Measurements from ENCODE around the gene HCN2.

Gene HCN2

GRCh38 chr19:555474-555808 lies 34.2 kb upstream of the HCN2 start:
- H3K27ac ChIP-seq (ENCODE audit: low read length), result no peak overlapping the region
- H3K4me3 ChIP-seq (ENCODE audit: low read length in 2 of 2), result no peak overlapping the region
- no peaks in the 10 kb centered on the region for H3K9me3 ChIP-seq (ENCODE audit: control insufficient read depth in 2 of 2, low read length in 2 of 2)
- peaks cover 7% of the 10 kb centered on the region for H3K4me1 ChIP-seq (ENCODE audit: control insufficient read depth, insufficient read depth, low read length)
- no peak overlapping the region for H3K9ac ChIP-seq (ENCODE audit: low read length in 2 of 2)
- H3K36me3 ChIP-seq (ENCODE audit: control insufficient read depth in 2 of 2, insufficient read depth in 2 of 2, low read length in 2 of 2), result no peaks in the 10 kb centered on the region
- H3K27me3 ChIP-seq (ENCODE audit: control insufficient read depth in 1 of 2, insufficient read depth in 2 of 2, low read length in 2 of 2), result no peaks in the 10 kb centered on the region

- H3K36me3 ChIP-seq (ENCODE audit: control insufficient read depth in 2 of 2, insufficient read depth in 2 of 2, low read length in 2 of 2), result no peaks in the 10 kb centered on the region
- no peaks in the 10 kb centered on the region for H3K9me3 ChIP-seq (ENCODE audit: control insufficient read depth in 2 of 2, low read length in 2 of 2)
- peaks cover 5% of the 10 kb centered on the region for H3K4me1 ChIP-seq (ENCODE audit: control insufficient read depth, insufficient read depth, low read length)
- no peak overlapping the region for H3K9ac ChIP-seq (ENCODE audit: low read length in 2 of 2)
- H3K27ac ChIP-seq (ENCODE audit: low read length), result no peak overlapping the region
- H3K27me3 ChIP-seq (ENCODE audit: control insufficient read depth in 1 of 2, insufficient read depth in 2 of 2, low read length in 2 of 2), result no peaks in the 10 kb centered on the region
- no peak overlapping the region for H3K4me3 ChIP-seq (ENCODE audit: low read length in 2 of 2)
These were observed 32.9 kb upstream of the HCN2 start for GRCh38 chr19:556611-557382.

GRCh38 chr19:558770-559439 lies 30.8 kb upstream of the HCN2 start:
- no peak overlapping the region for H3K9ac ChIP-seq (ENCODE audit: low read length in 2 of 2)
- H3K36me3 ChIP-seq (ENCODE audit: control insufficient read depth in 2 of 2, insufficient read depth in 2 of 2, low read length in 2 of 2), result no peaks in the 10 kb centered on the region
- H3K27ac ChIP-seq (ENCODE audit: low read length), result no peak overlapping the region
- H3K27me3 ChIP-seq (ENCODE audit: control insufficient read depth in 1 of 2, insufficient read depth in 2 of 2, low read length in 2 of 2), result no peaks in the 10 kb centered on the region
- H3K9me3 ChIP-seq (ENCODE audit: control insufficient read depth in 2 of 2, low read length in 2 of 2), result no peaks in the 10 kb centered on the region
- H3K4me1 ChIP-seq (ENCODE audit: control insufficient read depth, insufficient read depth, low read length), result peaks cover 5% of the 10 kb centered on the region
- H3K4me3 ChIP-seq (ENCODE audit: low read length in 2 of 2), result no peak overlapping the region

- Histone ChIP-seq H3K27me3 (ENCODE audit: control insufficient read depth in 1 of 2, insufficient read depth in 2 of 2, low read length in 2 of 2) (no peaks in the 10 kb centered on the region), H3K27ac (ENCODE audit: low read length) (no peak overlapping the region), H3K9me3 (ENCODE audit: control insufficient read depth in 2 of 2, low read length in 2 of 2) (no peaks in the 10 kb centered on the region), H3K36me3 (ENCODE audit: control insufficient read depth in 2 of 2, insufficient read depth in 2 of 2, low read length in 2 of 2) (no peaks in the 10 kb centered on the region), H3K9ac (ENCODE audit: low read length in 2 of 2) (no peak overlapping the region), H3K4me3 (ENCODE audit: low read length in 2 of 2) (no peak overlapping the region), H3K4me1 (ENCODE audit: control insufficient read depth, insufficient read depth, low read length) (peaks cover 5% of the 10 kb centered on the region)
These were observed 29.6 kb upstream of the HCN2 start for GRCh38 chr19:560121-560520.

DNA sequence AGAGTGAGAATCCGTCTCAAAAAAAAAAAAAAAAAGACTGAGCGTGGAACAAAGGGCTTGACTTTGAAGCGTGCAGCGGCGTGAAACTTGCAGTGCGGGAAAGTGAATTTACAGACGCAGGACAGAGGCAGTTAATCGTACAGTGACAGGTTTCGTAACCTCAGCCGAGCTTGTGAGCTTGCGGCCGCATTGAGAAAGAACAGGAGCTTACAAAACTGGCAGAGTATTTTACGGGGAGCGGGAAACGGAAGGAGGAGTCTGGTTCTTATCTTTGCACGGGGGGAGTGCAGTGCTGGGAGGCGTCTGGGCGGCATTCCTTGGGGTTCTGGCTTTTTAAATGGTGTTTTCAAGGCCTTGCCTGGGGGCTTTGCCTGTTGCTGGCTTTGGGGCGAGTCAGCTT lies 23.3 kb upstream of the HCN2 start:
- H3K4me3 ChIP-seq (ENCODE audit: low read length in 2 of 2), result peak overlapping the region in 1 of 2 donors; percentile 29
- H3K4me1 ChIP-seq (ENCODE audit: control insufficient read depth, insufficient read depth, low read length), result peaks cover 16% of the 10 kb centered on the region
- H3K36me3 ChIP-seq (ENCODE audit: control insufficient read depth in 2 of 2, insufficient read depth in 2 of 2, low read length in 2 of 2), result no peaks in the 10 kb centered on the region
- peak overlapping the region; percentile 62 for H3K27ac ChIP-seq (ENCODE audit: low read length)
- H3K9ac ChIP-seq (ENCODE audit: low read length in 2 of 2), result peak overlapping the region in 1 of 2 donors; percentile 31
- no peaks in the 10 kb centered on the region for H3K9me3 ChIP-seq (ENCODE audit: control insufficient read depth in 2 of 2, low read length in 2 of 2)
- H3K27me3 ChIP-seq (ENCODE audit: control insufficient read depth in 1 of 2, insufficient read depth in 2 of 2, low read length in 2 of 2), result no peaks in the 10 kb centered on the region

DNA sequence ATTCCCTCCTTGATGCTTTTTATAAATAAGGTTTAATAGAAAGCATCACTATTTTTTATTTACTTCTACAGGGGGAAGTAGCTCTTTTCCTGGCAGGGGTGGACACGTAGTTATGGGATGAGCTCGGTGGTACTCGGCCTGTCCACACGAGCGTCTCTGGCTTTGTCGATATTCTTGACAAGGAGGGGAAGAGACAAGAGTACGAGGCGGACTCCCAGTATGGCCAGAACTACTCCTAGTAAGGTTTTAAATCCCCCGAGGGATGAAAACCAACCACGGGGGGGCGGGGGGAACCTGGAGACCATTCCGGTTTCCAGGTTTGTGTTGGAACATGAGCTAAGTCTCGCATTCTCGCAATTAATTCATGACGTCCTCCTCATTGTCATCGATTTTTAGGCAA lies 22.8 kb upstream of the HCN2 start:
- Histone ChIP-seq H3K27me3 (ENCODE audit: control insufficient read depth in 1 of 2, insufficient read depth in 2 of 2, low read length in 2 of 2) (no peaks in the 10 kb centered on the region), H3K27ac (ENCODE audit: low read length) (peak overlapping the region; percentile 62), H3K36me3 (ENCODE audit: control insufficient read depth in 2 of 2, insufficient read depth in 2 of 2, low read length in 2 of 2) (no peaks in the 10 kb centered on the region), H3K9me3 (ENCODE audit: control insufficient read depth in 2 of 2, low read length in 2 of 2) (no peaks in the 10 kb centered on the region), H3K9ac (ENCODE audit: low read length in 2 of 2) (peak overlapping the region in 1 of 2 donors; percentile 31), H3K4me3 (ENCODE audit: low read length in 2 of 2) (peak overlapping the region in 1 of 2 donors; percentile 29), H3K4me1 (ENCODE audit: control insufficient read depth, insufficient read depth, low read length) (peaks cover 19% of the 10 kb centered on the region)

DNA sequence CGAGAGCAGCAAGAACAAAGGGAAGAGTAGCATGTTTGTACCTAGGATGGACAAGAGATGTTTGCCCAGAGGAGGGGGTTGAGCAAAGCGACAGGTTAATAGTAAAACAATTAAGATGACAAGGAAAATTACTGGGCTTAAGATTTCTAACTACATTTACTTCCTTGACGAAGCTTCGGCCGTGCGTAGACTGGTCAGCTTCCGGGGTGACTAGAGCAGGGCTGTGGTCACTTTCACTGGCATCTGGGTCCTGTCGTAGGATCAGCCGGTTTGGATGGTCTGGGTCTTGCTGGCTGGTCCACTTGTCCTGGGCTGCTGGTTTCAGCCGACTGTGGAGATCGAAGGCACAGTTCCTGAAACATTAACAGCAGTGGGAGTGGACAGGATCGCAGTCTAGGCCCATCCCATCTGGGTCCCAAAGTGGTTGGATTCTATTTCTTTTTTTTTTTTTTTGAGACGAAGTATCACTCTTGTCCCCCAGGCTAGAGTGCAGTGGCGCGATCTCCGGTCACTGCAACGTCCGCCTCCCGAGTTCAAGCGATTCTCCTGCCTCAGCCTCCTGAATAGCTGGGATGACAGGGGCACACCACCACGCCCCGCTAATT lies 22.3 kb upstream of the HCN2 start:
- Histone ChIP-seq H3K27me3 (ENCODE audit: control insufficient read depth in 1 of 2, insufficient read depth in 2 of 2, low read length in 2 of 2) (no peaks in the 10 kb centered on the region), H3K27ac (ENCODE audit: low read length) (peak overlapping the region; percentile 62), H3K9me3 (ENCODE audit: control insufficient read depth in 2 of 2, low read length in 2 of 2) (no peaks in the 10 kb centered on the region), H3K9ac (ENCODE audit: low read length in 2 of 2) (peak overlapping the region in 1 of 2 donors; percentile 31), H3K4me3 (ENCODE audit: low read length in 2 of 2) (peak overlapping the region in 1 of 2 donors; percentile 29), H3K36me3 (ENCODE audit: control insufficient read depth in 2 of 2, insufficient read depth in 2 of 2, low read length in 2 of 2) (no peaks in the 10 kb centered on the region), H3K4me1 (ENCODE audit: control insufficient read depth, insufficient read depth, low read length) (peaks cover 19% of the 10 kb centered on the region)

- Histone ChIP-seq H3K36me3 (ENCODE audit: control insufficient read depth in 2 of 2, insufficient read depth in 2 of 2, low read length in 2 of 2) (no peaks in the 10 kb centered on the region), H3K9ac (ENCODE audit: low read length in 2 of 2) (no peak overlapping the region), H3K4me1 (ENCODE audit: control insufficient read depth, insufficient read depth, low read length) (peaks cover 38% of the 10 kb centered on the region), H3K9me3 (ENCODE audit: control insufficient read depth in 2 of 2, low read length in 2 of 2) (no peaks in the 10 kb centered on the region), H3K27me3 (ENCODE audit: control insufficient read depth in 1 of 2, insufficient read depth in 2 of 2, low read length in 2 of 2) (no peaks in the 10 kb centered on the region), H3K4me3 (ENCODE audit: low read length in 2 of 2) (no peak overlapping the region), H3K27ac (ENCODE audit: low read length) (no peak overlapping the region)
These were observed 19.4 kb upstream of the HCN2 start for GRCh38 chr19:570251-570686.

GRCh38 chr19:570937-571565 lies 18.6 kb upstream of the HCN2 start:
- no peak overlapping the region for H3K27ac ChIP-seq (ENCODE audit: low read length)
- no peaks in the 10 kb centered on the region for H3K36me3 ChIP-seq (ENCODE audit: control insufficient read depth in 2 of 2, insufficient read depth in 2 of 2, low read length in 2 of 2)
- H3K9me3 ChIP-seq (ENCODE audit: control insufficient read depth in 2 of 2, low read length in 2 of 2), result no peaks in the 10 kb centered on the region
- peak overlapping the region; percentile 73 to 93 for H3K4me3 ChIP-seq (ENCODE audit: low read length in 2 of 2)
- H3K9ac ChIP-seq (ENCODE audit: low read length in 2 of 2), result peak overlapping the region; percentile 57 to 64
- H3K27me3 ChIP-seq (ENCODE audit: control insufficient read depth in 1 of 2, insufficient read depth in 2 of 2, low read length in 2 of 2), result no peaks in the 10 kb centered on the region
- H3K4me1 ChIP-seq (ENCODE audit: control insufficient read depth, insufficient read depth, low read length), result peaks cover 45% of the 10 kb centered on the region

DNA sequence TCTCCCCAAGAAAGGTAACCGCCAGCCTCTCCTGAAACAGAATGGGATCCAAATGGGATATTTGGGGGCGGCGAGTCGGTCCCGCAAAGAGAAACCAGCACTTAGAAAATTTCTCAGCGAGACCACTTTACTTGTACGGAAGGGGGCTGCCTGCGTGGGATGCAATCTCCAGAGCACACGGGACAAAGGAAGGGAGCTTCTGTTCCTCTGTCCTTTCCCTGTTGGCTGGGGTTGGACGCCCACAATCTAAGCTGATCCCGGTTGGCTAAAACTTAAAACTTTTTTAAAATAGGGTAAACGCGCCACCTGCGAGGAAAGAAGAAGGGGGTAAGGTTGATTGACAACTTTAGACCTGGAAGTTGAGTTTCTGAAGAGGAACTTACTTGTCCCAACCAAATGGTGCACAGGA lies 18.1 kb upstream of the HCN2 start:
- Histone ChIP-seq H3K4me3 (ENCODE audit: low read length in 2 of 2) (peak overlapping the region; percentile 73 to 93), H3K36me3 (ENCODE audit: control insufficient read depth in 2 of 2, insufficient read depth in 2 of 2, low read length in 2 of 2) (no peaks in the 10 kb centered on the region), H3K27me3 (ENCODE audit: control insufficient read depth in 1 of 2, insufficient read depth in 2 of 2, low read length in 2 of 2) (no peaks in the 10 kb centered on the region), H3K27ac (ENCODE audit: low read length) (no peak overlapping the region), H3K9ac (ENCODE audit: low read length in 2 of 2) (peak overlapping the region; percentile 57 to 64), H3K9me3 (ENCODE audit: control insufficient read depth in 2 of 2, low read length in 2 of 2) (no peaks in the 10 kb centered on the region), H3K4me1 (ENCODE audit: control insufficient read depth, insufficient read depth, low read length) (peaks cover 47% of the 10 kb centered on the region)

All from stomach smooth muscle (tissue), 2 donors.